ENCODE results near the gene TBC1D2.

- TF ChIP-seq CTCF (IDR thresholded peaks at IDR 0.05; ENCODE audit: extremely low read depth in 1 of 2, insufficient read depth in 1 of 2, low read depth in 1 of 2, low read length in 2 of 2) (no peak), POLR2A (IDR thresholded peaks at IDR 0.05; ENCODE audit: low read depth, low read length) (no peak), MAX (IDR thresholded peaks at IDR 0.05; ENCODE audit: insufficient read depth, insufficient read length) (no peak)
Observed at GRCh38 chr9:98181746-98182068, 73.7 kb downstream of the TBC1D2 start.

Measured in endothelial cell of umbilical vein (primary cell).